Effector memory CD4-positive, alpha-beta T cell (primary cell): Measurements from ENCODE around the gene SHC3.

Experiments used
- DNase-seq, 3 donors: peaks; one replicate each; pipeline ENCODE4 v3.0.0-alpha.2; 2020
- H3K27ac ChIP-seq: 2 replicates; pipeline ENCODE4 v1.7.0; 2013; ENCODE audit warnings: mild to moderate bottlenecking, low read length, moderate library complexity; ENCODE audit not compliant: insufficient read depth, poor library complexity, severe bottlenecking
- H3K27me3 ChIP-seq: replicated peaks from 2 replicates; pipeline ENCODE4 v1.7.0; 2013; ENCODE audit warnings: mild to moderate bottlenecking, low read length; ENCODE audit not compliant: insufficient read depth, control insufficient read depth, poor library complexity, severe bottlenecking
- H3K36me3 ChIP-seq: 2 replicates; pipeline ENCODE4 v1.7.0; 2013; ENCODE audit warnings: mild to moderate bottlenecking, low read length, moderate library complexity; ENCODE audit not compliant: control insufficient read depth, insufficient read depth
- H3K4me1 ChIP-seq: 2 replicates; pipeline ENCODE4 v1.7.0; 2013; ENCODE audit warnings: low read length, mild to moderate bottlenecking; ENCODE audit not compliant: control insufficient read depth, insufficient read depth, poor library complexity, severe bottlenecking
- H3K4me3 ChIP-seq: 2 replicates; pipeline ENCODE4 v1.7.0; 2013; ENCODE audit warnings: low read length, low read depth, mild to moderate bottlenecking; ENCODE audit not compliant: insufficient read depth, poor library complexity, severe bottlenecking
- H3K9me3 ChIP-seq: 2 replicates; pipeline ENCODE4 v1.7.0; 2013; ENCODE audit warnings: mild to moderate bottlenecking, low read length, moderate library complexity; ENCODE audit not compliant: control insufficient read depth

Gene SHC3

GRCh38 chr9:89115426-89115825 is 63.2 kb downstream of the SHC3 start:
- no peak for DNase-seq
- Histone ChIP-seq H3K27me3 (no peaks in the 10 kb centered on the region), H3K4me3 (no peak overlapping the region), H3K27ac (no peak overlapping the region), H3K36me3 (no peaks in the 10 kb centered on the region), H3K4me1 (no peaks in the 10 kb centered on the region), H3K9me3 (no peaks in the 10 kb centered on the region)

- no peaks in the 10 kb centered on the region for H3K27me3 ChIP-seq
- no peak for DNase-seq
These were observed 63.9 kb downstream of the SHC3 start for GRCh38 chr9:89114741-89115140.

GRCh38 chr9:89113851-89114250 is 64.8 kb downstream of the SHC3 start:
- H3K27ac ChIP-seq: no peak overlapping the region
- H3K27me3 ChIP-seq: no peaks in the 10 kb centered on the region
- H3K36me3 ChIP-seq: no peaks in the 10 kb centered on the region
- H3K4me1 ChIP-seq: no peaks in the 10 kb centered on the region
- no peak for DNase-seq
- no peak overlapping the region for H3K4me3 ChIP-seq
- H3K9me3 ChIP-seq: no peaks in the 10 kb centered on the region

More at GRCh38 chr9:89114741-89115140, 63.9 kb downstream of the SHC3 start:
- Histone ChIP-seq H3K9me3 (no peaks in the 10 kb centered on the region), H3K36me3 (no peaks in the 10 kb centered on the region), H3K4me1 (no peaks in the 10 kb centered on the region), H3K4me3 (no peak overlapping the region), H3K27ac (no peak overlapping the region)

GRCh38 chr9:89112243-89112642 is 66.4 kb downstream of the SHC3 start:
- Histone ChIP-seq H3K27me3 (no peaks in the 10 kb centered on the region), H3K9me3 (no peaks in the 10 kb centered on the region), H3K4me3 (no peak overlapping the region), H3K27ac (no peak overlapping the region), H3K4me1 (no peaks in the 10 kb centered on the region), H3K36me3 (no peaks in the 10 kb centered on the region)
- no peak for DNase-seq

GRCh38 chr9:89109666-89110065 is 69.0 kb downstream of the SHC3 start:
- Histone ChIP-seq H3K4me1 (no peaks in the 10 kb centered on the region), H3K36me3 (no peaks in the 10 kb centered on the region), H3K27ac (no peak overlapping the region), H3K4me3 (no peak overlapping the region), H3K9me3 (no peaks in the 10 kb centered on the region), H3K27me3 (no peaks in the 10 kb centered on the region)
- no peak for DNase-seq

- no peak for DNase-seq
- H3K27ac ChIP-seq: no peak overlapping the region
- H3K27me3 ChIP-seq: no peaks in the 10 kb centered on the region
- H3K4me3 ChIP-seq: no peak overlapping the region
- no peaks in the 10 kb centered on the region for H3K4me1 ChIP-seq
- no peaks in the 10 kb centered on the region for H3K36me3 ChIP-seq
- no peaks in the 10 kb centered on the region for H3K9me3 ChIP-seq
These were observed 71.2 kb downstream of the SHC3 start for GRCh38 chr9:89107406-89107805.

GRCh38 chr9:89106224-89106851 is 72.3 kb downstream of the SHC3 start:
- Histone ChIP-seq H3K36me3 (no peaks in the 10 kb centered on the region), H3K27me3 (no peaks in the 10 kb centered on the region), H3K9me3 (no peaks in the 10 kb centered on the region), H3K4me3 (no peak overlapping the region), H3K4me1 (no peaks in the 10 kb centered on the region), H3K27ac (no peak overlapping the region)
- no peak for DNase-seq

- Histone ChIP-seq H3K36me3 (no peaks in the 10 kb centered on the region), H3K27me3 (no peaks in the 10 kb centered on the region), H3K9me3 (no peaks in the 10 kb centered on the region), H3K27ac (no peak overlapping the region), H3K4me1 (no peaks in the 10 kb centered on the region), H3K4me3 (no peak overlapping the region)
- no peak for DNase-seq
These were observed 73.8 kb downstream of the SHC3 start for GRCh38 chr9:89104821-89105220.

GRCh38 chr9:89097219-89097618 is 81.4 kb downstream of the SHC3 start:
- Histone ChIP-seq H3K9me3 (no peaks in the 10 kb centered on the region), H3K4me1 (no peaks in the 10 kb centered on the region), H3K27ac (no peak overlapping the region), H3K4me3 (no peak overlapping the region), H3K27me3 (no peaks in the 10 kb centered on the region), H3K36me3 (no peaks in the 10 kb centered on the region)
- DNase-seq: no peak

- no peaks in the 10 kb centered on the region for H3K36me3 ChIP-seq
These were observed 81.8 kb downstream of the SHC3 start for GRCh38 chr9:89096807-89097206.

More at GRCh38 chr9:89096807-89097206, 81.8 kb downstream of the SHC3 start:
- no peak overlapping the region for H3K4me3 ChIP-seq
- H3K27ac ChIP-seq: no peak overlapping the region
- H3K4me1 ChIP-seq: no peaks in the 10 kb centered on the region
- H3K27me3 ChIP-seq: no peaks in the 10 kb centered on the region
- no peaks in the 10 kb centered on the region for H3K9me3 ChIP-seq
- no peak for DNase-seq
